ENCODE results near the gene HEPN1. TPM values are rescaled to one million over a fixed set of nuclear protein-coding genes. Genes with fewer than 3 reads are reported as not detected.

The HEPN1 gene
- total RNA-seq, 1 experiment from 2014 or later: not detected

- TF ChIP-seq TCF7L2 (IDR thresholded peaks at IDR 0.05; ENCODE audit: low read depth, low read length) (no peak), SIN3A (IDR thresholded peaks at IDR 0.05; ENCODE audit: borderline replicate concordance, insufficient read depth, low read depth, low read length) (no peak)
- intact Hi-C loops (cut with micrococcal nuclease; ENCODE audit: unreplicated experiment) (no loop called here), in situ Hi-C loops (cut with HindIII; ENCODE audit: low pct_unique_long_range_greater_than_20kb, low sequenced_read_pairs) (no loop called here)
- no peak overlapping the region for H3K27ac ChIP-seq (ENCODE audit: low read length)
- DNase-seq (ENCODE audit: low read depth, low spot score): no peak
- CTCF ChIA-PET: no interaction called here
- no peak for ATAC-seq
- H3K9me3 ChIP-seq (ENCODE audit: control insufficient read depth, insufficient read depth, low read depth, low read length): no peaks in the 10 kb centered on the region
- POLR2A ChIA-PET: no interaction called here
- H3K4me1 ChIP-seq (ENCODE audit: control insufficient read depth, insufficient read depth, low read length): peaks cover 25% of the 10 kb centered on the region
- no TSS peak for BruUV-seq (replicated peaks)
- no peaks in the 10 kb centered on the region for H3K36me3 ChIP-seq (ENCODE audit: control insufficient read depth, insufficient read depth, low read length)
- H3K4me3 ChIP-seq (ENCODE audit: low read depth in 2 of 2, low read length in 2 of 2): no peak overlapping the region
- peaks cover 74% of the 10 kb centered on the region for H3K27me3 ChIP-seq (ENCODE audit: control insufficient read depth, insufficient read depth, low read length)
These were observed 49.1 kb upstream of the HEPN1 start for GRCh38 chr11:124869856-124870387.

GRCh38 chr11:124870430-124870829 lies 48.6 kb upstream of the HEPN1 start:
- peaks cover 69% of the 10 kb centered on the region for H3K27me3 ChIP-seq (ENCODE audit: control insufficient read depth, insufficient read depth, low read length)
- no peak overlapping the region for H3K27ac ChIP-seq (ENCODE audit: low read length)
- H3K9me3 ChIP-seq (ENCODE audit: control insufficient read depth, insufficient read depth, low read depth, low read length): no peaks in the 10 kb centered on the region
- no TSS peak for BruUV-seq (replicated peaks)
- ATAC-seq: no peak
- no peaks in the 10 kb centered on the region for H3K36me3 ChIP-seq (ENCODE audit: control insufficient read depth, insufficient read depth, low read length)
- no peak for TF ChIP-seq POLR2AphosphoS5 (IDR thresholded peaks at IDR 0.05; ENCODE audit: low read depth, low read length)
- TF ChIP-seq TCF7L2 (IDR thresholded peaks at IDR 0.05; ENCODE audit: low read depth, low read length): no peak
- TF ChIP-seq CTCF (IDR thresholded peaks at IDR 0.05): no peak
- no peak for TF ChIP-seq SIN3A (IDR thresholded peaks at IDR 0.05; ENCODE audit: borderline replicate concordance, insufficient read depth, low read depth, low read length)
- TF ChIP-seq REST (IDR thresholded peaks at IDR 0.05; ENCODE audit: insufficient read depth in 1 of 2, low read depth in 2 of 2, low read length in 1 of 2): no peak
- in situ Hi-C loops (cut with HindIII; ENCODE audit: low pct_unique_long_range_greater_than_20kb, low sequenced_read_pairs): no loop called here
- no peak for DNase-seq (ENCODE audit: low read depth, low spot score)
- ChIA-PET CTCF (interaction anchor here (0.5 kb wide), 1 partner anchor 33 kb away, joined by 3 read pairs; no protein-coding TSS in a partner anchor), POLR2A (no interaction called here)
- intact Hi-C loops (cut with micrococcal nuclease; ENCODE audit: unreplicated experiment): no loop called here
- no peak overlapping the region for H3K4me3 ChIP-seq (ENCODE audit: low read depth in 2 of 2, low read length in 2 of 2)
- H3K4me1 ChIP-seq (ENCODE audit: control insufficient read depth, insufficient read depth, low read length): peaks cover 22% of the 10 kb centered on the region

- intact Hi-C loops (cut with micrococcal nuclease; ENCODE audit: unreplicated experiment) (no loop called here), in situ Hi-C loops (cut with HindIII; ENCODE audit: low pct_unique_long_range_greater_than_20kb, low sequenced_read_pairs) (no loop called here)
- Histone ChIP-seq H3K36me3 (ENCODE audit: control insufficient read depth, insufficient read depth, low read length) (no peaks in the 10 kb centered on the region), H3K4me1 (ENCODE audit: control insufficient read depth, insufficient read depth, low read length) (peaks cover 15% of the 10 kb centered on the region), H3K27ac (ENCODE audit: low read length) (no peak overlapping the region), H3K27me3 (ENCODE audit: control insufficient read depth, insufficient read depth, low read length) (peaks cover 53% of the 10 kb centered on the region), H3K9me3 (ENCODE audit: control insufficient read depth, insufficient read depth, low read depth, low read length) (no peaks in the 10 kb centered on the region), H3K4me3 (ENCODE audit: low read depth in 2 of 2, low read length in 2 of 2) (no peak overlapping the region)
- ChIA-PET CTCF (interaction anchor here (0.6 kb wide), 1 partner anchor 78 kb away, joined by 5 read pairs; no protein-coding TSS in a partner anchor), POLR2A (no interaction called here)
- no TSS peak for BruUV-seq (replicated peaks)
- DNase-seq (ENCODE audit: low read depth, low spot score): no peak
- TF ChIP-seq POLR2AphosphoS5 (IDR thresholded peaks at IDR 0.05; ENCODE audit: low read depth, low read length) (no peak), REST (IDR thresholded peaks at IDR 0.05; ENCODE audit: insufficient read depth in 1 of 2, low read depth in 2 of 2, low read length in 1 of 2) (no peak), SIN3A (IDR thresholded peaks at IDR 0.05; ENCODE audit: borderline replicate concordance, insufficient read depth, low read depth, low read length) (no peak)
- no peak for ATAC-seq
These were observed 46.8 kb upstream of the HEPN1 start for GRCh38 chr11:124872280-124872679.
